NAMALWA (cell line): Measurements from ENCODE around the gene APOBEC3B.
A peak's percentile ranks its signal among the peaks of the same experiment; 100 is the strongest.
"Not testable (repeated sequence)": the region's sequence is repeated elsewhere in the genome, so short reads cannot be mapped to it uniquely, and the experiment has no call there.

ENCODE experiments used
- DNase-seq: peaks from one replicate; pipeline ENCODE4 v3.0.0-alpha.2; 2015; ENCODE audit warnings: low spot score

The APOBEC3B gene

DNA sequence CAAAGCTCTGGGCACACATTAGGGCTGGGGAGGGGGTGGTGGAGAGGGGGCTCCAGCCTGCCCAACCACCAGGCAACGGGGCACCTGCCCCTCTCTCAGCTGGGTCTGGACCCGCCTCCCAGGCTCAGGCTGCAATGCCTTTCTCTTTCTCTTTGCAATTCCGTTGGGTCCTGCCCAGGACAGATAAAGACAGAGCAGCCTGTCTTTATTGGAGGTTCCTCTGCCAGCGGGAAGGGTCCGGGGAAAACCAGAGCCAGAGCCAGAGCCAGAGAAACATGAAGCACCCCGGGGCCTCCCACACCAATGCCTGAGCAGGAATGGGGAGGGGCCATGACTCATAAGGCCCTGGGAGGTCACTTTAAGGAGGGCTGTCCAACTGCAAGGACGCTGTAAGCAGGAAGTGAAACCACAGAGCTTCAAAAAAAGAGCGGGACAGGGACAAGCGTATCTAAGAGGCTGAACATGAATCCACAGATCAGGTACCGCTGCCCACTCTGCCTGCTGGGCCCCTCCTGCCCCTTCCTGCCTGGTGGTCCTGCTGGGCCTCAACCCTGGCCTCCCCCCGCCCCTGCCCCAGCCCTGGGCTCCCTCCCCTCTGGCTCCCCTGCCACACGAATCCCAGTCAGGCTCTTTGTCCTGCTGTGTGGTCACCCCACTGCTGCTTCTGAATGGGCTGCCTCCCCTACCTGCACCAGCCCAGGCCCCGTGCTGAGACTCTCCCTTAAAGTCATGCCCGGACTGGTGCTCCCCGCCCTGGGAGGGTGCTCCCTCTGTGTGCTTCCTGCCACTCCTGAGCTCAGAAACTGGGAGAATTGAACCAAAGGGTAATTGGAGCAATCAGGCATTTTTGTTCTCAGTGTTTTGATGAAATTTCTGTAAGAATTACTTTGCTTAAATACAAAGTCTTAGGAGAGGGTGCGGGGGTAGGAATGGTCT is at the start of gene APOBEC3B:
APOBEC3B (plus strand) TSS at position 356 of the 936 bp plus-strand sequence; CDS start at position 463, 107 bp downstream.
- DNase-seq: peak; percentile 50

DNA sequence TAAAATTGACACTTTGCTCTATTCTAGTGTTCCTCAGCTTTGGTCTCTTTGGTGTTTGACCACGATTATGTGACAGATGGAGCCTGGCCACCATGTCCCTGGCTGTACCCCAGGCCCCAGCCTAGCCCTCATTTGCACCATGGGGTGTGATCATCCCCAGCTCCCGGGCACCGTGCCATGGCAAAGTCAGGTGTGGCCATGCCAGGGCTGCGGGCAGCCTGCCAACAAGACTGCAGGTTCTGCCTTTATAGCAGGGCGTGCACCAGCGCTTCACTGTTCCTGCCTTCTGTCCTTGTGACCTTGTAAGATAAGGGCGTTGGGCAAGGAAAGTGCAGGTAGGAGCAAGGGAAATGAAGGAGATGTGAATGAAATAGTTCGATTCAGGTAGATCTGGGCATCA is 47.1 kb upstream of the APOBEC3B start:
- DNase-seq: no peak

DNA sequence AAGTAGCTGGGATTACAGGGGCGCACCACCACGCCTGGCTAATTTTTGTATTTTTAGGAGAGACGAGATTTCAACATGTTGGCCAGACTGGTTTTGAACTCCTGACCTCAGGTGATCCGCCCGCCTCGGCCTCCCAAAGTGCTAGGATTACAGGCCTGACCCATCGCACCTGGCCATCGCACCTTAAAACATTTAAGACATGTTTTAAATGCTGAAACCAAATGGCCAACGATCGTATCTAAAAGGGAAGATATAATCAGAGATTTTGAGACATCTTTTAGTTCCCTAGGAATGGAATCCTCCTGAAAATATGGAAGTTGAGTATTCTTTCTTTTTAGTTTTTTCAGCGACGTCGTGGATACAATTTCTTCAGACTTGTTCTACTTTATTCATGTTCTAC is 46.5 kb upstream of the APOBEC3B start:
- no peak for DNase-seq

DNA sequence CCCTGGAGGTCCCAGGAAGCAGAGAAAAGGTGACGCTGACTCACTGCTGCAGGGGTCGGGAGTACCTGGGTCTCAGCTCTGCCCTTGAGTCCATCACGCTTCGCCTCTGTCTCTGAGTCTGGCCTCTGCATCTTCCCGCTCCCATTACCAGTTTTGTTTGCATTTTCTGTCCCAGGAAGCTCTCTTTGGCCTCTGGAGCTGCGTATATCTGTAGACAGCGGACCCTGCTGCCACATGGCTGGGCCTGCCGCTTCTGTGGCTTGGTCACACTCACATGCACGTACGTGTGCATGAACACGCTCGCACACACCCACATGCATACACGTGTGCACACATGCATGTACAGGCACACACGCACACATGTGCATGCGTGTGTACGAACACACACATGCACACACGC is 45.6 kb upstream of the APOBEC3B start:
- no peak for DNase-seq

DNA sequence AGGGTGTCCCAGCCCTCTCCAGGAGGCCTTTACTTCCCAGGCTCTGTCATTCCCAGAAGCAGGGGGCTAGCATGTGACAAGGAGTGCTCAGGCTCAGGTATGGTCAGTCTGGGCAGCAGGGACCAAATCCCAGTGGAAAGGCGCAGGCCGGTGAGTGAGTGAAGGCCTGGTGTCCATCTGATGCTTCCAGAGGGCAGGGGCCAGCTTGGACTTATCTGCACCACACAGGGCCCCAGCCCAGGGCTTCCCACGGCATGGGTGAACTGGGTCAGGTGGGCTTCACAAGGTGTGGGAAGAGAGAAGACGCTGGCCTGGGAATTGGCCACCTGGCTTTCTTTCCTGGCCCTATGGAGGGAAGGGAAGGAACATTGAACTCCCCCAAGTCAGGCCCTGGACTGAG is 45.1 kb upstream of the APOBEC3B start:
- DNase-seq: no peak

DNA sequence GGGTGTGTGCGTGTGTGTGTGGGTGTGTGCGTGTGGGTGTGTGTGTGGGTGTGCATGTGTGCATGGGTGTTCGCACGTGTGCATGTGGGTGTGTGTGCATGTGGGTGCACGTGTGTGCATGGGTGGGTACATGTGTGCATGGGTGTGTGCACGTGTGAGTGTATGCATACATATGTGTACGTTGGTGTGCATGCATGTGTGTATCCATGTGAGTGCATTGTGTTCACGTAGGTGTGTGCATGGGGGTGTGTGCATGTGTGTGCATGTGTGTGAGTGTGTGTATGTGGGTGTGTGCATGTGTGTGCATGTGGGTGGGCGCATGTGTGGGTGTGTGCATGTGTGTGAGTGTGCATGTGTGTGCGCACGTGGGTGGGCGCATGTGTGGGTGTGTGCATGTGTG is 44.6 kb upstream of the APOBEC3B start:
- no peak for DNase-seq

DNA sequence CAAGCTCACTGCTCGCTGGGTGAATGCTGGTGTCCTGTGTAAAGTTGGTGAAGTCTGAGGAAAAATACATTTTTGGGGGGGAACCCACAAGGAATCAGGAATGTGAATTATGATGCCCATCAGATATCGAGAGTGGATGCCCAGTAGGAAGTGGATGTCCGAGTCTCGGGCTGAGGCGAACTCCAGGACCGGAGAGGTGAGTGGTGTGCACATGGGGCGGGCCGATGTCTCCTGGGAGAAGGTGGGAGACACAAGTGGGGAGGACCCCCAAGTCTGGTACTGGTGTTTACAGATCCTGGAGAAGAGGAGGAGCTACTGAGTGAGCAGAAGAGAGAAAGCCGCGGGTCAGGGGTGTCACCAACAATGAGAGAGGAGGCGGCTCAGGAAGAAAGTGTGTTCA is 43.9 kb upstream of the APOBEC3B start:
- DNase-seq: no peak

DNA sequence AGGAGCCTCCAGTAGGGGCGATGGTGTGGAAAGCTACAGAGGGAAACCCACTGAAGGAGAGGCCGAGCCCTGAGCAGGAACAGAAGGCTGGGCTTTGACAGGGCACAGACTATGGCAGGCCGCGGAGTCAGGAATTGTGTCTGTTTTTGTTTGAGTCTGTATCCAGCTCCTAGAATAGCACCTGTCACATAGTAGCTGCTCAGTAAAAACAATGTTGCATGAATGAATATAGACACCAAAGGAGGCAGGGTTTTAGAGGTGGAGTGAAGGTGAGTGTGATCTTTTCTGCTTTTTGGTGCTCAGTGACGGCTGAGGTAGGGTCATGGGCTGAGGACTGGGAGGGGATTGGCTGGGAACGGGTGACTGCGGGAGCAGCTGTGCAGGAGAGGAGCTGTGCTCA is 43.2 kb upstream of the APOBEC3B start:
- no peak for DNase-seq

DNA sequence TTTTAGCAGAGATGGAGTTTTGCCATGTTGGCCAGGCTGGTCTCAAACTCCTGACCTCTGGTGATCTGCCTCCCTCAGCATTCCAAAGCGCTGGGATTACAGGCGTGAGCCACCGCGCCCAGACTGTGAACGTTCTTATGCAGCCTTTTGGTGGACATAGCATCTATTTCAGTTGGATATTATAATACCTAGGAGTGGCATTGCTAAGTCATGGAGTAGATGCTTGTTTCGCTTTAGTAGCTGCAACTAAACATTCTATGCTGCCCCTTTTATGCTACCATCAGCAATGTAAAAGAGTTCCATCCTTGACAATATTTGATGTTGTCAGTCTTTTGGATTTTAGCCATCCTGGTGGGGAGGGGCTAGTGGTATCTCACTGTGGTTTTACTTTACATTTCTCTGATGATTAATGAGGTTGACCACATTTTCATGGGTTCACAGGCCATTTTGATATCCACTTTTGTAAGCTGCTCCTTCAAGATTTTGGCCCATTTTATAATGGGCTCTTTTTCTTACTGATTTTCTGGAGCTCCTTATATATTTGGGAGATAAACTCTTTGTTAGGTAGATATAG is 41.2 kb upstream of the APOBEC3B start:
- DNase-seq: no peak

DNA sequence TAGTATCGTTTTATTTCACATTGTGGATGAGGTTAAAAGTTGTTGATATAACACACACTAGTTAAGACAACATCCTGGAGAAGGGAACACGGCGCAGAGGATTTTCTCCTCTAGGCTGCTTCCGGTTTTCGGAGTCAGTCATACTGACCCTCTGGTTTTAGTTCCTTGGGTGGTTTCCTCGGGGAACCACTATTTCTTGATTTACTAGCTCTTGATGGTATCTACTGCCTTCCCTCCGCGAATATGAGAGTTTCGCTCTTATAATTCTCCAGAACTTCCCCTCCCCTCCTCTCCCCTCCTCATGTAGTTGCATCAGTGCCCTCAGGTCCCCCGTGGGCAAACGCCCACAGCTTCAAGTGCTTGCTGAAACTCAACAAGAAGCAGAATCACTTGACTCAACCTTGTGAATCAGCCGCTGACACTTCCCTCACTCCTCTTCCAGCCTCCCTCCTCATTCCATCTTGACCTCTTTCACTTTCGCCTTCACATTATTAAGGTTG is 40.6 kb upstream of the APOBEC3B start:
- DNase-seq: no peak

DNA sequence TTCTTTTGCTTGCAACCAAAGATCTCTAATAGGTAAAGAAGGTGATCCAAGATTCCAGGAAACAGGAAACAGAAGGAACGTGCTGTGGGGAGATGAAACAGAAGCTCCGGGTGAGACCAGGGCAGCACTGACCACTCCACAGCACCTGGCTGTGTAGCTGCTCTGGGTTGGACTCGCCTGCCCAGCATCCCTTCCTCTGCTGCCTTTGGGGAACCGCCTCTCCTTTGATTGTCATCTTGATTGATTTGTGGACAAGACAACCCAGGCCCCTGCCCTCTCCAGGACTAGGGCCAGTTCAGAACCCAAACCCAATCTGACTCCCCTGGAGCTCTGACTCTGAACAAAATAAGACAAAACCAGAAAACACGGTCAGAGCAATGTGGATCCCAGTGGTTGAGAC is 39.4 kb upstream of the APOBEC3B start:
- no peak for DNase-seq

DNA sequence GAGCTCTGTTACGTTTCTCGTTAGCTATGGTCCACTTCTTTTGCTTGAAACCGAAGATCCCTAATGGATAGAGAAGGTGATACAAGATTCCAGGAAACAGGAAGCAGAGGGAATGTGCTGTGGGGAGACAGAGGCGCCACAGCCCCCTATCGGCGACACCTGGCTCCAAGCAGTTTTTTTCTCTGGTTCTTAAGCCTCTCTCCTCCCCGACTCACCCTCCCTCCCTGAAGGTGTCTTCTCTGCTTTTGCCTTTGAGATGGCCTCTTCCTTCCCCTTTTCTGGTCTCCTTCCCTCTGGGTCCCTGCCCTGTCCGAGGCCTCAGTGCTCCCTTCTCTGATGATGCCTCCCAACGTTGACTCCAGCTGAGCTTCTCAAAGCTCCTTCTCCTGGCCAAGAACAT is 38.9 kb upstream of the APOBEC3B start:
- no peak for DNase-seq

DNA sequence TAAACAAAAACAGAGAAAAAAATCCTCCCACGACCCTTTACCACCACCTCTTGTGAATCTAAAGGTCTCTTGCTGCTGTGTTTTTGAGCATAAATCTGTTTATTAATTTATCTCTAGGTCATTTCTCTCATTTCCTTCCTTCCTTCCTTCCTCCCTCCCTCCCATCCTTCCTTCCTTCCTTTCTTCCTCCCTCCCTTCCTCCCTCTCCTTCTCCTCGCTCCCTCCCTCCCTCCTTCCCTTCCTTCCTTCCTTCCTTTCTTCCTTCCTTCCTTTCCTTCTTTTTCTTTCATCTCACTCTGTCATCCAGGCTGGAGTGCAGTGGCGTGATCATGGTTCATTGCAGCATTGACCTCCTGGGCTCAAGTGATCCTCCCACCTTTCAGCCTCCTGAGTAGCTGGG is 38.3 kb upstream of the APOBEC3B start:
- DNase-seq: no peak

DNA sequence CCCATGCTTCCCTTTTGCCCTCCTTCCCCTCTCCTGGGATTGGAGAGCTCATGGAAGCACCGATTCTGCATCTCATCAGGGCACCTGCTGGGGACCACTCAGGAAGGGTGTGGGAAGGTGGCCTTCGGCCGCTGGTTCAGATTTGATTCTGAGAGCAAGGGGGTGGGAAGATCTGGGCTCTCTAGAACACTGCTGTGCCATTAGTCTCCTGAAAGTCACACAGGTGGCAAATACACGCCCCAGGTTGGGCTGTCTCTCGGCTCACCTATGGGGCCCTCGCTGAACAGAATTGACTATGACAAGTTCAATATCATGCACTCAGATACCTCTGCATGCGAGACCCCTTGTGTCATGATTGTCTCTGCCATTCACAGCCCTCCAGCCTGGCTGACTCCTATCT is 37.5 kb upstream of the APOBEC3B start:
- no peak for DNase-seq

DNA sequence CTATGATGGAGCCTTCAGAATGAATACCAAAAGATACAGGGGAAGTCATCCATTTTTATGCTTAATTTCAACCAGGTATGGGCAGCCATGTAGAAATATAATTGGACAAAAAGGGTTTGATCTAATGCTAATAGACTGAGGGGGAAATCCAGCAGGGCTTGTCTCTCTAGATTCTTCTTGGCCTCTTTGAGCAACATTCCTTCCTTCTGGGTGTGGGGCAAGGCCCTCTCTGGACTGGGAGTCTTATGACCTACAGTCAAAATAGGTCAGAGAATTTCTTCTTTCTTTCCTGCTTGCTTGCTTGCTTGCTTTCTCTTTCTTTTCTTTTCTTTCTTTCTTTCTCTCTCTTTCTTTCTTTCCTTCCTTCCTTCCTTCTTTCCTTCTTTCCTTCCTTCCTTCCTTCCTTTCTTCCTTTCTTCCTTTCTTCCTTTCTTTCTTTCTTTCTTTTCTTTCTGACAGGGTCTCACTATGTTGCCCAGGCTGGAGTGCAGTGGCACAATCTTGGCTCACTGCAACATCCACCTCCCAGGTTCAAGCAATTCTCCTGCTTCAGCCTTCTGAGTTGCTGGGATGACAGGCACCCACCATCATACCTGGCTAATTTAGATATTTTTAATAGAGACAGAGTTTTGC is 36.3 kb upstream of the APOBEC3B start:
- DNase-seq: not testable (repeated sequence)

DNA sequence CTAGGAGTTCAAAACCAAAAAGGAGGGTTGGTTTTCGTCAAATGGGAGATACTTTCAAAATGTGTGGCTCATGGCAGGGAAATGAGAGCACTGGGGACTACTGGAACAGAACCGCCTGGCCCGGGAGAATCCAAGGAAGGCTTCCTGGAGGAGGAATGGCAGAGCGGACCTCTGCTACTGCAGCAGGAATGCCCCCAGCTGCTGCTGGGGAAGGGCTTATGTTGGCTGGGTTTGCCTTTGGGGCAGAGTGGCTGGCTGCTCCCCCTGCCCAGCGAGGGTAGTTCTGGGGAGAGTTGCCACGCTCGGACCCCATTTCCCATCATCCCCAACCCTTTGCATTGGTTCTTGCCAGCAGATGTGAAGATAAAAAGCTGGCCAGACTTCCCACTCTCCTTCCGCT is 35.4 kb upstream of the APOBEC3B start:
- no peak for DNase-seq

DNA sequence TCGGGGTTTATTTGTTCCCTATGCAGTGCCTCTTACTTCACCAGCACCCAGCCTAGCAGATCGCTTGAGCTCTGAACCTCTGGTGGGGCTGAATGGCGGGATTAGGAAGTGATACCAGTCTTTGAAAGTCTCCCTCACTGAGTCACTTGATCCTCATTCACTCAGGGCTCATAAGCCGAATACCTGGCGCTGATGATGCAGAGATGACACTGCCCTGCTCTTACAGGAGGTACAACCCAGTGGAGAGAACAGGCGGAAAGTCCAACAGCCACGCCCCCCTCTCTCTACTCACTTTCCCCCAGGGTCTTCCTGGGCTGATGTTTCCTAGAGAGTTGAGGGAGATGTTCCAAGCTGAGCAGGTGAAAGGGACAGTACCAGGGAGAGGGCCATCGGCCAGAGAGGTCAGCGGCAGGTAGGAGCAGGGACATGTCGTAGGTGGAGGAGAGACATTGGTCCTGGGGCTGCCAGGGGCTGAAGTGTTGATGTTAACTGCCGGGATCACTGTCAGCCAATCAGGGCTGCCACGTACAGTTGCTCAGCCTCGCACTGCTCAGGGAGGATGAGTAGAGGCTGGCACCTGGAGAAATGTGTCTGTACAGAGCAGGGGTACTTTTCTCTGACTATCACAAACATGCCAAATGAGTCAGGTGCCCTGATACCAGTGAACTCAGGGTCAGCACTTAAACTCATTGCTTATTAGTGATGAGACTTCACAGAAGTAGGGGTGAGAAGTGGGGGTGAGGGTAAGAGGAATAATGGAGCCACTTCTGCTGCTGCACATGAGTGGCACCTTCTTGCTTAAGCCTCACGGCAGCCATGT is 34.6 kb upstream of the APOBEC3B start:
- no peak for DNase-seq

DNA sequence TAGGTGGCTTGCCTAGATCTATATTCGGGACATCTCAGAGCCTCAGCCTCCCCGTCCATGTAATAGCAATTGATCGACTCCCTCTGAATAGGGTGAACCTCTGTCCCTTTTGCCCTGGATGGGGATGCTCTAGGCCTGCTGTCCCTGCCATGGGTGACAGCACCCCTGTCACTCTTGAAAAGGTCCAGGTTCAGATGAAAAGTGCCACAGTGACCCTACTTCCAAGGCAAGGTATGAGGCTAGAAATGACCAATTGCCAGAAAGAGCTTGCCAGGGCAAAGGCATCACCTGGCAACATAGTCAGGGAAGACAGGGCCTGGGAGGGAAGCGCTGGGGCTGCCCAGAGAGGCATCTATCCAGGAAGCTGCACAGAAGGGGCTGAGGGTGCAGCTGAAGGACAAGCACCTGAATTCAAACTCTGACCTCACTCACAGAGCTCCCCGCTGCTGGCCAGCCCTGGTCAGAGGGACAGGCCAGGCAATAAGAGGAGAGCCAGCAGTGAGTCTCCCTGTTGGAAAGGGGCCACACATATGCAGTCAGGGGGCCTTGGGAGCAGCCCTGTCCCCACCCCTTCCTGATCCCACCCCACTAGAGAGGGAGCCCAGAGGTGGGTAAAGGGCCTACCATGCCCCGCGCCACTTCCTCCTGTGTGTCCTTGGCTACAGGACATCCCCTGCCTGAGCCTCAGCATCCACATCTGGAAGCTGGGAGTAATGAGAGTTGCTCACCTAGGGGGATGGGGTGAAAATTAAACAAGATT is 33.8 kb upstream of the APOBEC3B start:
- DNase-seq: no peak

DNA sequence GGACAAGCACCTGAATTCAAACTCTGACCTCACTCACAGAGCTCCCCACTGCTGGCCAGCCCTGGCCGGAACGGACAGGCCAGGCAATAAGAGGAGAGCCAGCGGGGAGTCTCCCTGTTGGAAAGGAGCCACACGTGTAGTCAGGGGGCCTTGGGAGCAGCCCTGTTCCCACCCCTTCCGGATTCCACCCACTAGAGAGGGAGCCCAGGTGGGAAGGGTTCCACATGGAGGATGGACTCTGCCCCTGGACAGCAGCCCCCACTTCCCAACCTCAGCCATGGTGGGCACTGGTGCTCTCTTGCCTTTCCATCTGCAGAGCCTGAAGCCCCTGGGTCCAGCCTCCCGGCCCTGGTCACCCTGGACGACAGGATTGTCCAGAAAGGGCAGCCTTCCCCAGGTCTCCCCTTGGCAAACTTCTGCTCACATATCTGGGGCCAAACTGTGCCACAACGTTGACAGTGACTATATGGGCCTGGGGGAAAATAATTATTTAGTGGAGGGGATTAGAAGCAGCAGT is 32.2 kb upstream of the APOBEC3B start:
- DNase-seq: no peak

DNA sequence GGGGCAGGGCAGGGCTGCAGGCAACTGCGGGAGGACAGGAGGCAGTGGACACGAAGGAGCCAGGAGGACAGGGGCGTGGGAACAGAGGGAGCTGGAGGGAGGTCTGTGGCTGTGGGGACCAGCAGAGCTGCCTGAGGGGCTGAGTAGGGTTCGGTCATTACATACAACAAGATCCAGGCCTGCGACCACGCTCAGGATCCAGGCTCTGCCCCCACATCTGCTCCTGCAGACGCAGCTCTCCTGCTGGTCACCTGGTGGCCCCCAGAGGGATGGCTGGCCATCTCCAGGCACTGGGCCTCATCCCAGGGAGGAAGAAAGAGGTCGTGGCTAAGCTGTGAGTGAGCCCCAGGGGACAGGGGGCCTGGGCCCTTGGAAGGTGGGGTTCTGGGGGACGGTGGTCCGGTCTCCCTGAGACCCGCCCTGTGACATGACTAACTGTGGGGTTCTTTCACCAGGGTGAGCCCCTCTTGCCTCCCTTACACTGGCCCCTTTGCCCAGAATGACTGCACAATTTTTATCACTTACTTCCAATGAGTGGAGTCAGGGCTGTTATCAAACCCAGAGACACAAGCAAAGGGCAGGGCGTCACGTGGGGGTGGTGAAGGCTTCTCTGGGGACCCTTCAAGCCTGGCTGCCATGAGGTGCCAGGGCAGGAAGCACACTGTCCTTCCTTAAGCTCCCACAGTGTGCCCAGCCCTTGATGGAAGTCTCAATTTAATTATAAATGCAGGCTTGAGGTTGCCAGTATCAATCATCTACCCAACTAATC is 31.4 kb upstream of the APOBEC3B start:
- no peak for DNase-seq
